AG04450 (cell line): ENCODE measurements around the gene SUOX. TPM values are rescaled to one million over a fixed set of nuclear protein-coding genes. Genes with fewer than 3 reads are reported as not detected.
A peak's percentile ranks its signal among the peaks of the same experiment; 100 is the strongest.

ENCODE experiments used
- CTCF ChIA-PET: fragments of 300-600, 350-600 bp; formaldehyde crosslinking; extraction: SDS; loops from one replicate; lab custom pipeline; 2022; ENCODE audit warnings: antibody characterized with exemption, inconsistent platforms; lab: Charles Lee
- POLR2A ChIA-PET: fragments of 350-600 bp; formaldehyde crosslinking; extraction: SDS; loops from one replicate; lab custom pipeline; 2021; ENCODE audit warnings: antibody characterized with exemption, inconsistent platforms; lab: Yijun Ruan, JAX
- DNase-seq: peaks from one replicate; pipeline ENCODE4 v3.0.0-alpha.2; 2011; ENCODE audit warnings: low read depth, low spot score
- H3K27ac ChIP-seq: one replicate; pipeline ENCODE4 v1.5.1; 2012; ENCODE audit warnings: low read depth, low read length, control low read depth
- H3K27me3 ChIP-seq: one replicate; pipeline ENCODE4 v1.6.0; 2012; ENCODE audit warnings: low read length; ENCODE audit not compliant: control insufficient read depth, insufficient read depth
- H3K4me3 ChIP-seq: 2 replicates; pipeline ENCODE4 v1.5.1; 2011; ENCODE audit warnings: mild to moderate bottlenecking, low read depth, low read length, control low read depth
- H3K9me3 ChIP-seq: 2 replicates; pipeline ENCODE4 v1.5.1; 2012; ENCODE audit warnings: low read length; ENCODE audit not compliant: control insufficient read depth, insufficient read depth
- polyA plus RNA-seq: library from polyadenylated mRNA; depleted of rRNA; stranded (reverse); fragments of >200 nt; gene quantifications from 2 replicates; pipeline ENCODE4 v1.2.3, GENCODE V29; 2011
- TF ChIP-seq, protein P1 (sequence below): IDR thresholded peaks from 2 replicates; pipeline ENCODE4 v1.5.1; 2011; ENCODE audit warnings: low read depth, low read length, control low read depth, inconsistent platforms

Gene SUOX
- polyA plus RNA-seq, 1 experiment: 21.0 TPM

DNA sequence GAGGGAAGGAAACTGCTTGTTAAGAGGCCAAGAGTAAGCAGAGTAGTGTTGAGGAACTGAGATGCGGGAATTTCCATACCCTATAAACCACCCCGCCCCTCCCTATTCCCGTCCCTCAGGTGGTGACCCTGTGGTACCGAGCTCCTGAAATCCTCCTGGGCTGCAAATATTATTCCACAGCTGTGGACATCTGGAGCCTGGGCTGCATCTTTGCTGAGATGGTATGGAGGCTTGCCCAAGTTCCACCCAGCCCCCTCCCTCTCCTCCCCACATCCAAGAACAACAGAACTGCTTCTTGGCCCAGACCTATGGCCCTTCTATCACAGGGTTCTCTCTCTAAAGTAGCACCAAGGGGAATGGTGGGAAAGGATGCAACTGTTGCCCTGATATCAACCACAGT is 27.7 kb upstream of the SUOX start:
- Histone ChIP-seq H3K4me3 (no peak overlapping the region), H3K9me3 (peaks cover 4% of the 10 kb centered on the region; the same call in 1 of the 2 replicates), H3K27ac (no peak overlapping the region), H3K27me3 (no peaks in the 10 kb centered on the region)
- no peak for DNase-seq
- CTCF ChIA-PET: interaction anchor here (0.6 kb wide), 1 partner anchor 39 kb away, joined by 3 read pairs; no protein-coding TSS in a partner anchor
- TF ChIP-seq, protein P1, sequence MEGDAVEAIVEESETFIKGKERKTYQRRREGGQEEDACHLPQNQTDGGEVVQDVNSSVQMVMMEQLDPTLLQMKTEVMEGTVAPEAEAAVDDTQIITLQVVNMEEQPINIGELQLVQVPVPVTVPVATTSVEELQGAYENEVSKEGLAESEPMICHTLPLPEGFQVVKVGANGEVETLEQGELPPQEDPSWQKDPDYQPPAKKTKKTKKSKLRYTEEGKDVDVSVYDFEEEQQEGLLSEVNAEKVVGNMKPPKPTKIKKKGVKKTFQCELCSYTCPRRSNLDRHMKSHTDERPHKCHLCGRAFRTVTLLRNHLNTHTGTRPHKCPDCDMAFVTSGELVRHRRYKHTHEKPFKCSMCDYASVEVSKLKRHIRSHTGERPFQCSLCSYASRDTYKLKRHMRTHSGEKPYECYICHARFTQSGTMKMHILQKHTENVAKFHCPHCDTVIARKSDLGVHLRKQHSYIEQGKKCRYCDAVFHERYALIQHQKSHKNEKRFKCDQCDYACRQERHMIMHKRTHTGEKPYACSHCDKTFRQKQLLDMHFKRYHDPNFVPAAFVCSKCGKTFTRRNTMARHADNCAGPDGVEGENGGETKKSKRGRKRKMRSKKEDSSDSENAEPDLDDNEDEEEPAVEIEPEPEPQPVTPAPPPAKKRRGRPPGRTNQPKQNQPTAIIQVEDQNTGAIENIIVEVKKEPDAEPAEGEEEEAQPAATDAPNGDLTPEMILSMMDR: no peak
- POLR2A ChIA-PET: interaction anchor here (0.6 kb wide), 1 partner anchor 149 kb away, joined by 3 read pairs; no protein-coding TSS in a partner anchor

DNA sequence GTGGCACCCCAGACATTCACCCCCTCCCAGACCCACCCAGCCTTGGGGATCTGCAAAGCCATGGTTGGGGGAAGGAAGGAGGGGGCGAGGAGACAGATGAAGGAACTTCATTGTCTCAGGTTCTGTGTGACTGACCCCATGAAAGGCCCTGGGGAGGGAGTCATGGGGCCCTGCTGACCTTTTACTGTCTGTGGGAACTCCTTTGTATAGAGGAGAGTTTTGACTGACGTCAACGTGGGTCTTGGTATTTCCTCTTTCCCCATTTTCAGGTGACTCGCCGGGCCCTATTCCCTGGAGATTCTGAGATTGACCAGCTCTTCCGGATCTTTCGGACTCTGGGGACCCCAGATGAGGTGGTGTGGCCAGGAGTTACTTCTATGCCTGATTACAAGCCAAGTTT is 26.3 kb upstream of the SUOX start:
- DNase-seq: no peak
- H3K4me3 ChIP-seq: no peak overlapping the region
- no peaks in the 10 kb centered on the region for H3K27me3 ChIP-seq
- H3K9me3 ChIP-seq: peaks cover 4% of the 10 kb centered on the region; the same call in 1 of the 2 replicates
- TF ChIP-seq, protein P1: no peak
- ChIA-PET POLR2A (interaction anchor here (0.7 kb wide), 1 partner anchor 25 kb away, joined by 7 read pairs; no protein-coding TSS in a partner anchor), CTCF (interaction anchor here (1.0 kb wide), 1 partner anchor 16 kb away, joined by 3 read pairs; no protein-coding TSS in a partner anchor)
- peak overlapping the region; percentile 52 for H3K27ac ChIP-seq

DNA sequence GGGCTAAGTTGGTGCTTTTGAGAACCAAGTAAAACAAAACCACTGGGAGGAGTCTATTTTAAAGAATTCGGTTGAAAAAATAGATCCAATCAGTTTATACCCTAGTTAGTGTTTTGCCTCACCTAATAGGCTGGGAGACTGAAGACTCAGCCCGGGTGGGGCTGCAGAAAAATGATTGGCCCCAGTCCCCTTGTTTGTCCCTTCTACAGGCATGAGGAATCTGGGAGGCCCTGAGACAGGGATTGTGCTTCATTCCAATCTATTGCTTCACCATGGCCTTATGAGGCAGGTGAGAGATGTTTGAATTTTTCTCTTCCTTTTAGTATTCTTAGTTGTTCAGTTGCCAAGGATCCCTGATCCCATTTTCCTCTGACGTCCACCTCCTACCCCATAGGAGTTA is 25.0 kb upstream of the SUOX start:
- peak overlapping the region; percentile 31 for H3K4me3 ChIP-seq
- peaks cover 4% of the 10 kb centered on the region; the same call in 1 of the 2 replicates for H3K9me3 ChIP-seq
- TF ChIP-seq, protein P1: no peak
- peak overlapping the region; percentile 48 for H3K27ac ChIP-seq
- DNase-seq: no peak
- ChIA-PET POLR2A (no interaction called here), CTCF (interaction anchor here (0.9 kb wide), 1 partner anchor 17 kb away, joined by 5 read pairs; no protein-coding TSS in a partner anchor)
- H3K27me3 ChIP-seq: no peaks in the 10 kb centered on the region

DNA sequence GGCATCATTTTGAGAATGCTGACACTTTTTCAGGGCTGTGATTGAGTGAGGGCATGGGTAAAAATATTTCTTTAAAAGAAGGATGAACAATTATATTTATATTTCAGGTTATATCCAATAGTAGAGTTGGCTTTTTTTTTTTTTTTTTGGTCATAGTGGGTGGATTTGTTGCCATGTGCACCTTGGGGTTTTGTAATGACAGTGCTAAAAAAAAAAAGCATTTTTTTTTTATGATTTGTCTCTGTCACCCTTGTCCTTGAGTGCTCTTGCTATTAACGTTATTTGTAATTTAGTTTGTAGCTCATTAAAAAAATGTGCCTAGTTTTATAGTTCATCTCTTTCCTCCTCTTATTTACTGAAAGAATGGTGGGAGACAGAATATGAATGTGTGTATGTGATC is 24.6 kb upstream of the SUOX start:
- Histone ChIP-seq H3K27me3 (no peaks in the 10 kb centered on the region), H3K27ac (peak overlapping the region; percentile 87), H3K9me3 (peaks cover 4% of the 10 kb centered on the region; the same call in 1 of the 2 replicates), H3K4me3 (peak overlapping the region; percentile 66)
- TF ChIP-seq, protein P1: no peak
- DNase-seq: no peak
- ChIA-PET CTCF (interaction anchor here (0.9 kb wide), 1 partner anchor 17 kb away, joined by 5 read pairs; no protein-coding TSS in a partner anchor), POLR2A (no interaction called here)

DNA sequence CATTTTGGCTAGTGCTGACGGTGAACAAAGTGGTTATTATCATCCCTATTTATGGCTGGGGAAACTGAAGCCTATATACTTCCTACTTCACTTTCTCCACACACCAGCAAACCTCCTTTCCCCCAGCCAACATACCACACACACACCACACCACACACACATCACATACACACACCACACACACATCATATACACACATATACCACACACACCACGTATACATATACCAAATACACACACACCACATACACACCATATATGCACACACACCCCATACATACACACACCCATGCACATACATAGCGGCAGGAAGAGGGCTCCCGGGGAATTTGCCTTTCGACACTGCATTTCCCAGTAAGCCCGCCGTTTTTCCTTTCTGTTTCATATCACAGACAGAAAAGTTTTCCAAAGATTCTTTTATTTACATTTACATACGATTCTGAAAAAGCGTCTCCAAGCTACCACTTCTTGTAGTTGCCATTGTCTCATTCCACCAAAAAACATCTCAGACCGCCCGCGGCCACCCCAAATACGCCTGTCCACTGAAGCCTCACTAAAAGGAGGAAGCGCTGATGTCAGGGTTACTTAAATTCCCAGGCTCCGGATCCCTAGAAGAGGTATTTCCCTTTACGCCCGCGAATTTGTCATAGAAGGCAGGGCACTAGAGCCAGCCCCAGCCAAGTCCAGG is 24.0 kb upstream of the SUOX start:
- Histone ChIP-seq H3K27me3 (no peaks in the 10 kb centered on the region), H3K9me3 (peaks cover 4% of the 10 kb centered on the region; the same call in 1 of the 2 replicates), H3K4me3 (peak overlapping the region; percentile 66), H3K27ac (peak overlapping the region; percentile 87)
- DNase-seq: no peak
- POLR2A ChIA-PET: interaction anchor here (0.8 to 2.0 kb wide), 13 partner anchors 12 to 1602 kb away, joined by 3 to 11 read pairs (median 5); partner anchors contain the start of genes CD63, DGKA, DNAJC14 and GDF11
- TF ChIP-seq, protein P1: no peak
- CTCF ChIA-PET: interaction anchor here (0.7 to 2.9 kb wide), 11 partner anchors 13 to 234 kb away, joined by 3 to 22 read pairs (median 5); partner anchors contain the start of gene SUOX
